Tibial artery (tissue), 4 donors: ENCODE results near the gene PSMC3.

ENCODE experiments used
- DNase-seq, 2 donors: peaks; one replicate each; pipeline ENCODE4 v3.0.0-alpha.2; 2019
- H3K27ac ChIP-seq, 2 donors: fragments of 200-600 bp; sonication (generic) in 1 of 2; 1 replicate in 1 of 2; 2 replicates in 1 of 2; pipeline ENCODE4 v1.5.1; 2018 to 2019; ENCODE audit warnings: mild to moderate bottlenecking in 1 of 2
- H3K27me3 ChIP-seq, 2 donors: fragments of 200-600 bp; sonication (generic) in 1 of 2; one replicate each; pipeline versions ENCODE4 v1.5.1 to v1.6.0; 2016 to 2019
- H3K36me3 ChIP-seq, 3 donors: fragments of 200-600 bp; sonication (generic) in 2 of 3; one replicate each; pipeline ENCODE4 v1.5.1; 2016 to 2019; ENCODE audit warnings: mild to moderate bottlenecking in 2 of 3
- H3K4me1 ChIP-seq, 4 donors: fragments of 200-600 bp; sonication (generic) in 2 of 4; 1 replicate in 3 of 4; 2 replicates in 1 of 4; pipeline ENCODE4 v1.5.1; 2016 to 2019
- H3K4me3 ChIP-seq, 2 donors: fragments of 200-600 bp; sonication (generic) in 1 of 2; 1 replicate in 1 of 2; 2 replicates in 1 of 2; pipeline ENCODE4 v1.5.1; 2018 to 2019; ENCODE audit warnings: mild to moderate bottlenecking in 2 of 2
- H3K9me3 ChIP-seq, 3 donors: fragments of 200-600 bp; sonication (generic) in 1 of 3; one replicate each; pipeline ENCODE4 v1.5.1; 2016 to 2019
- intact Hi-C: fragments of 100-400 bp; cut with DNase I; formaldehyde crosslinking; loops from one replicate; pipeline ENCODE4 v1.15.0; 2023; ENCODE audit warnings: low total_unique reads
- TF ChIP-seq, protein P1 (sequence below), 2 experiments: fragments of 200-600 bp in 1 of 2; fragments of 450-650 bp in 1 of 2; IDR thresholded peaks; one replicate each; pipeline ENCODE4 v1.5.1; 2017 to 2019; ENCODE audit warnings: antibody characterized with exemption in 2 of 2, mild to moderate bottlenecking in 1 of 2, moderate library complexity in 1 of 2

PSMC3 gene

DNA sequence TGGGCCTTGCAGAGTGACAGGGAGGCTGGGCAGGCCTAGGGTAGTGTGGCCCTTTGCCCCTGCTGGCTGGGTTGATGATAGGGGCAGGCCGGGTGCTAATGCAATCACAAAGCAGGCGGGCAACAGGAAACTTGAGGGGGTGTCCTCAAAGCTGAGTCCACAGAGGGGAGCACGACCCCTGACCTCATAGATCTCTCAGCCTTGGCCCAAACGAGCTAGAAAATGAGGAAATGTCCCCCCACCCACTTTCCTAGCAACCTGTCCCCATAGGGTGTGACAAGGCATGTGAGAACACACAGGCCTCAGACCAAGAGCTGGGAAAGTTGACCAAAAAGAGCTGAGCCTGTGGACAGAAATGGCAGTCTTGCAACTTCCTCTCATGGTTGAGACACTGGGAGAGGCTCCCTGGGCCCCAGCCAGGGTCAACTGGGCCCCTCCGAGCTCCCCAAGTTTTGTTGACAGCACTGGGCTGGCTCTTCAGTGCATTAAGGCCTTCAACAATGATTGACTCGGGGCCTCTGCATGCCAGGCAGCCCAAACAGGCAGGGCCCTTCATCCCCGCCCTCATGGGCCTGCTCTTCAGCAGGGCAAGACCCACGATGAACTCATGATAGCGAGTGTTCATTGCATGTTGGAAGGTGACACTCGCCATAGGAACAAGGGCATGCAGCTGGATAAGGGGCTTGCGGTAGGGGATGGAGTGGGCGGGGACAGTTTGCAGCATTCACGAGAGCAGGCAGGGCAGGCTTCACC lies 38.1 kb downstream of the PSMC3 start:
- H3K4me3 ChIP-seq, result no peak overlapping the region
- H3K9me3 ChIP-seq, result no peaks in the 10 kb centered on the region
- H3K27me3 ChIP-seq, result no peaks in the 10 kb centered on the region
- H3K36me3 ChIP-seq, result no peaks in the 10 kb centered on the region
- no peaks in the 10 kb centered on the region for H3K4me1 ChIP-seq
- no peak for DNase-seq
- TF ChIP-seq, protein P1, sequence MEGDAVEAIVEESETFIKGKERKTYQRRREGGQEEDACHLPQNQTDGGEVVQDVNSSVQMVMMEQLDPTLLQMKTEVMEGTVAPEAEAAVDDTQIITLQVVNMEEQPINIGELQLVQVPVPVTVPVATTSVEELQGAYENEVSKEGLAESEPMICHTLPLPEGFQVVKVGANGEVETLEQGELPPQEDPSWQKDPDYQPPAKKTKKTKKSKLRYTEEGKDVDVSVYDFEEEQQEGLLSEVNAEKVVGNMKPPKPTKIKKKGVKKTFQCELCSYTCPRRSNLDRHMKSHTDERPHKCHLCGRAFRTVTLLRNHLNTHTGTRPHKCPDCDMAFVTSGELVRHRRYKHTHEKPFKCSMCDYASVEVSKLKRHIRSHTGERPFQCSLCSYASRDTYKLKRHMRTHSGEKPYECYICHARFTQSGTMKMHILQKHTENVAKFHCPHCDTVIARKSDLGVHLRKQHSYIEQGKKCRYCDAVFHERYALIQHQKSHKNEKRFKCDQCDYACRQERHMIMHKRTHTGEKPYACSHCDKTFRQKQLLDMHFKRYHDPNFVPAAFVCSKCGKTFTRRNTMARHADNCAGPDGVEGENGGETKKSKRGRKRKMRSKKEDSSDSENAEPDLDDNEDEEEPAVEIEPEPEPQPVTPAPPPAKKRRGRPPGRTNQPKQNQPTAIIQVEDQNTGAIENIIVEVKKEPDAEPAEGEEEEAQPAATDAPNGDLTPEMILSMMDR (IDR thresholded peaks at IDR 0.05), result no peak
- H3K27ac ChIP-seq, result no peak overlapping the region
- intact Hi-C loops, result no loop called here

DNA sequence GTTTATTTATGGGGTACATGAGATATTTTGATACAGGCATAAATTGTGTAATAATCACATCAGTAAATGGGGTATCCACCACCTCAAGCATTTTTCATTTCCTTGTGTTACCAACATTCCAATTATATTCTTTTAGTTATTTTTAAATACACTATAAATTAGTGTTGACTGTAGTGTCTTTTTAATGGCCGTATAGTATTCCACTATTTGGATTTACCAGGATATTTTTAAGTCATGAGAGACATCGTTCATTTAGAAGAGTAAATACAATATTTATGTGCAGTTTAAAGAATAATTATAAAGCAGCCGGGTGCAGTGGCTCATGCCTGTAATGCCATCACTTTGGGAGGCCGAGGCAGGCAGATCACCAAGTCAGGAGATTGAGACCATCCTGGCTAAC lies 41.7 kb downstream of the PSMC3 start:
- intact Hi-C loops, result no loop called here
- no peak for DNase-seq
- Histone ChIP-seq H3K4me3 (no peak overlapping the region), H3K27ac (no peak overlapping the region), H3K27me3 (no peaks in the 10 kb centered on the region), H3K9me3 (no peaks in the 10 kb centered on the region), H3K36me3 (no peaks in the 10 kb centered on the region), H3K4me1 (no peaks in the 10 kb centered on the region)
- TF ChIP-seq, protein P1 (IDR thresholded peaks at IDR 0.05), result no peak

DNA sequence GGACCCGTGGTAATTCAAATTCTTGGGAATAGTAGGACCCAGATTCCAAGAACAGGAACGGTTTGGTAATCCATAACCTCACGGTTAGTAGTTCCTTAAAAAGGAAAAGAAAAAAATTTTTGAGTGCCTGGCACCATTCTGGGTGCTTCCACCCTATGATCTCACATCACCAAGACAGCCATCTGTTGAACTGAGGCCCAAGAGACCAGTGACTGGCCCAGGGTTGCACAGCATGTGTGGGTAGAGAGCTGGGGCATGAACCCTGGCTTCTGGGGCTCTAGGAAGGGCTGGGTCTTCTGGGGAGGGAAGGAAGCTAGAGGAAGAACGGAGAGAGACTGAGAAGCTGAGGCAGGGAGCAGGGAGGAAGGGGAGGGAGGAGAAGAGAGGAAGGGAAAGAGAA lies 43.2 kb downstream of the PSMC3 start:
- H3K36me3 ChIP-seq, result no peaks in the 10 kb centered on the region
- H3K4me3 ChIP-seq, result no peak overlapping the region
- H3K4me1 ChIP-seq, result no peaks in the 10 kb centered on the region
- no peaks in the 10 kb centered on the region for H3K27me3 ChIP-seq
- DNase-seq, result no peak
- H3K27ac ChIP-seq, result no peak overlapping the region
- TF ChIP-seq, protein P1 (IDR thresholded peaks at IDR 0.05), result no peak
- no peaks in the 10 kb centered on the region for H3K9me3 ChIP-seq
- intact Hi-C loops, result no loop called here

DNA sequence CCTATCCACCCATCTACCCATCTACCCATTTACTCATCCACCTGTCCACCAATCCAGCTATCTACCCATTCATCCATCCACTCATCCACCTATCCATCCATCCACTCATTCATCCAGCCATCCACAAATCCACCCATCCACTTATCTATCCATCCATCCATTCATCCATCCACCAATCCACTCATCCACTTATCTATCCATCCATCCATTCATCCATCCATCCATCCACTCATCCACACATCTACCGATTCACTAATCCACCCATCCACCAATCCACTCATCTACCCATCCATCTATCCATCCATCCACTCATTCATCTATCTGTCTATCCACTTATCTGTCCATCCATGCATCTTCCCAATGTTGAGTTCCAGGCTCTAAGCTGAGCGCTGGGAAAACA lies 46.2 kb downstream of the PSMC3 start:
- no peak overlapping the region for H3K4me3 ChIP-seq
- intact Hi-C loops, result no loop called here
- no peaks in the 10 kb centered on the region for H3K4me1 ChIP-seq
- DNase-seq, result no peak
- no peak overlapping the region for H3K27ac ChIP-seq
- no peaks in the 10 kb centered on the region for H3K27me3 ChIP-seq
- no peaks in the 10 kb centered on the region for H3K9me3 ChIP-seq
- H3K36me3 ChIP-seq, result no peaks in the 10 kb centered on the region
- TF ChIP-seq, protein P1 (IDR thresholded peaks at IDR 0.05), result no peak

DNA sequence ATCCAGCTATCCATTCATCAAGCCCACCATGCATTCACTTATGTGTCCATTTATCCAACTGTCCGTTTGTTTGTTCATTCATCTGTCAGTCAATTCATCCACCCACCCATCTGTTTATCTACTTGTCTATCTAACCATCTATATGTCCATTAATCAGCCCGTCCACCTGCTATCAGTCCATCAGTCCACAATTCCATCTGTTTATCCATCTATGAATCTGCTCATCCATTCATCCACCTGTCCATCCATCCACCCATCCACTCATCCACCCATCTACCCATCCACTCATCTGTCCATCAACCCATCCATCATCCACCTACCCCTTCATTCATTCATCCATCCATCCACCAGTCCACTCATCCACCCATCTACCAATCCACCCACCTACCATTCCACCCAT lies 46.9 kb downstream of the PSMC3 start:
- no peaks in the 10 kb centered on the region for H3K27me3 ChIP-seq
- TF ChIP-seq, protein P1 (IDR thresholded peaks at IDR 0.05), result no peak
- H3K4me1 ChIP-seq, result no peaks in the 10 kb centered on the region
- H3K27ac ChIP-seq, result no peak overlapping the region
- intact Hi-C loops, result loop anchor here (5.0 to 10.0 kb wide), 2 partner anchors 68 to 475 kb away; partner anchors contain the start of gene RAPSN
- H3K4me3 ChIP-seq, result no peak overlapping the region
- DNase-seq, result no peak
- no peaks in the 10 kb centered on the region for H3K9me3 ChIP-seq
- no peaks in the 10 kb centered on the region for H3K36me3 ChIP-seq
